NCI-H146 treated with DMSO at 0.1 percent for 48 hours (cell line): ENCODE measurements around the gene RAB8A.
A peak's percentile ranks its signal among the peaks of the same experiment; 100 is the strongest.
"Not testable (repeated sequence)": the region's sequence is repeated elsewhere in the genome, so short reads cannot be mapped to it uniquely, and the experiment has no call there.

Experiments
- DNase-seq: peaks from one replicate; lab custom pipeline; 2025; ENCODE audit not compliant: unreplicated experiment; lab: John Stamatoyannopoulos, UW

RAB8A gene

DNA sequence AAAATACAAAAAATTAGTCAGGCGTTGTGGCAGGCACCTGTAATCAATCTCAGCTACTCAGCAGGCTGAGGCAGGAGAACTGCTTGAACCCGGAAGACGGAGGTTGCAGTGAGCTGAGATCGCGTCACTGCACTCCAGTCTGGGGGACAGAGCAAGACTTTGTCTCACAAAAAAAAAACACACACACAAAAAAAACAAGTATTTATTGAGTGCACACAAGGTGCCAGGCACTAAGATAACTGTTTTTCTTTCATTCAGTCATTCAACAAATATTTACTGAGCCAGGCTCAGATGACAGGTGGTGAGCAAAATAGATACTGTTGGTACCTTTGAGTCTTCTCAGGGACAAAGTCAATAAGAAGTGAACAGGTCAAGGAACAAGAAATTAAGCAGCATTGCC is 55.4 kb downstream of the RAB8A start:
- DNase-seq = no peak

GRCh38 chr19:16168465-16169081 is 56.9 kb downstream of the RAB8A start:
- DNase-seq = no peak

GRCh38 chr19:16170134-16170533 is 58.4 kb downstream of the RAB8A start:
- DNase-seq = no peak

- DNase-seq = peak; percentile 82
These were observed 64.3 kb downstream of the RAB8A start for GRCh38 chr19:16175954-16176353.

- DNase-seq = not testable (repeated sequence)
These were observed 67.2 kb downstream of the RAB8A start for GRCh38 chr19:16178866-16179265.

DNA sequence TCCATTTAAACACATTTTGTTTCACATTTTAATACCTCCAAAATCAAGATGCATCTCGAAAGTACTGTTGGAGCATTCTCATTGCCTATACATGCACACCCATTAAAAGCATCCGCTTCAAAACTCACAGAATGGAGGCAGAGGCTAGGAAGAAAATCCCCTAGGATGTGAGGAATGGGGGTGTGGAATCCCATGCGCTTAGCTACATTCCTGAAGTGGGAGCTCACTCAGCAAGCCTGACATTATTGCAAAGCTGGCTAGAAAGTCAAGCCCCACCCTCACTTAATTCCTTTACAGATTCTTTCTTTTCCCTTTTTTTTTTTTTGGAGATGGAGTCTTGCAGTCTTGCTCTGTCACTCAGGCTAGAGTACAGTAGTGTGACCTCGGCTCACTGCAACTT is 68.9 kb downstream of the RAB8A start:
- no peak for DNase-seq
